Cerebellar cortex (tissue), 1 donor: ENCODE results near the gene DNAH3.
"Not testable (repeated sequence)": the region's sequence is repeated elsewhere in the genome, so short reads cannot be mapped to it uniquely, and the experiment has no call there.

Source experiments
- DNase-seq: peaks from one replicate; pipeline ENCODE4 v3.0.0-alpha.2; 2015; ENCODE audit warnings: low spot score

Gene DNAH3

GRCh38 chr16:21075252-21075651 is 75.4 kb downstream of the DNAH3 start:
- no peak for DNase-seq

GRCh38 chr16:21072976-21073375 is 77.7 kb downstream of the DNAH3 start:
- no peak for DNase-seq

GRCh38 chr16:21071741-21072140 is 78.9 kb downstream of the DNAH3 start:
- DNase-seq: no peak

- no peak for DNase-seq
Observed at GRCh38 chr16:21070564-21070963, 80.1 kb downstream of the DNAH3 start.

- peak; percentile 60 for DNase-seq
Observed at GRCh38 chr16:21069986-21070385, 80.7 kb downstream of the DNAH3 start.

GRCh38 chr16:21064203-21064602 is 86.4 kb downstream of the DNAH3 start:
- DNase-seq: no peak

GRCh38 chr16:21063314-21063713 is 87.3 kb downstream of the DNAH3 start:
- DNase-seq: not testable (repeated sequence)

GRCh38 chr16:21060027-21060510 is 90.6 kb downstream of the DNAH3 start:
- DNase-seq: peak; percentile 19

GRCh38 chr16:21057875-21058274 is 92.8 kb downstream of the DNAH3 start:
- no peak for DNase-seq

GRCh38 chr16:21056396-21056795 is 94.2 kb downstream of the DNAH3 start:
- no peak for DNase-seq

- not testable (repeated sequence) for DNase-seq
Observed at GRCh38 chr16:21055738-21056137, 94.9 kb downstream of the DNAH3 start.

GRCh38 chr16:21053590-21053989 is 97.1 kb downstream of the DNAH3 start:
- DNase-seq: no peak

- DNase-seq: not testable (repeated sequence)
Observed at GRCh38 chr16:21048091-21048912, 102.3 kb downstream of the DNAH3 start.

GRCh38 chr16:21038197-21038596 is 112.4 kb downstream of the DNAH3 start:
- DNase-seq: no peak

GRCh38 chr16:21037736-21038135 is 112.9 kb downstream of the DNAH3 start:
- peak; percentile 43 for DNase-seq

- DNase-seq: no peak
Observed at GRCh38 chr16:21037168-21037567, 113.5 kb downstream of the DNAH3 start.

GRCh38 chr16:21036471-21036870 is 114.2 kb downstream of the DNAH3 start:
- no peak for DNase-seq

- peak; percentile 59 for DNase-seq
Observed at GRCh38 chr16:21033704-21034103, 116.9 kb downstream of the DNAH3 start.

GRCh38 chr16:21033264-21033663 is 117.4 kb downstream of the DNAH3 start:
- DNase-seq: no peak

- DNase-seq: no peak
Observed at GRCh38 chr16:21028728-21029127, 121.9 kb downstream of the DNAH3 start.

GRCh38 chr16:21026846-21027245 is 123.8 kb downstream of the DNAH3 start:
- no peak for DNase-seq

- DNase-seq: no peak
Observed at GRCh38 chr16:21023509-21024202, 127.0 kb downstream of the DNAH3 start.

- DNase-seq: no peak
Observed at GRCh38 chr16:21021316-21021715, 129.3 kb downstream of the DNAH3 start.
